GM23248 (cell line): ENCODE data around the gene SEC14L5. TPM values are rescaled to one million over a fixed set of nuclear protein-coding genes. Genes with fewer than 3 reads are reported as not detected.
"Not testable (repeated sequence)": the region's sequence is repeated elsewhere in the genome, so short reads cannot be mapped to it uniquely, and the experiment has no call there.

Source experiments
- DNase-seq: peaks from one replicate; pipeline ENCODE4 v3.0.0-alpha.2; 2015
- H2AFZ ChIP-seq: fragments of 200-600 bp; sonication (generic); 2 replicates; pipeline ENCODE4 v1.6.1; 2016; ENCODE audit warnings: antibody characterized with exemption
- H3F3A ChIP-seq: fragments of 200-600 bp; sonication (generic); 2 replicates; pipeline ENCODE4 v1.6.1; 2016; ENCODE audit warnings: mild to moderate bottlenecking, antibody characterized with exemption, mixed run types; ENCODE audit not compliant: insufficient read depth
- H3K27ac ChIP-seq: fragments of 200-600 bp; sonication (generic); 2 replicates; pipeline ENCODE4 v1.5.1; 2016; ENCODE audit warnings: mild to moderate bottlenecking
- H3K27me3 ChIP-seq: fragments of 200-600 bp; sonication (generic); replicated peaks from 2 replicates; pipeline ENCODE4 v1.6.1; 2016; ENCODE audit warnings: mild to moderate bottlenecking; ENCODE audit not compliant: insufficient read depth
- H3K36me3 ChIP-seq: fragments of 200-600 bp; sonication (generic); 2 replicates; pipeline ENCODE4 v1.6.1; 2016; ENCODE audit warnings: low read depth, mild to moderate bottlenecking
- H3K4me1 ChIP-seq: fragments of 200-600 bp; sonication (generic); 2 replicates; pipeline ENCODE4 v1.6.1; 2016; ENCODE audit warnings: mild to moderate bottlenecking; ENCODE audit not compliant: insufficient read depth
- H3K4me2 ChIP-seq: fragments of 200-600 bp; sonication (generic); one replicate; pipeline ENCODE4 v1.6.1; 2016; ENCODE audit warnings: mild to moderate bottlenecking; ENCODE audit not compliant: unreplicated experiment
- H3K4me3 ChIP-seq: fragments of 200-600 bp; sonication (generic); 2 replicates; pipeline ENCODE4 v1.5.1; 2016; ENCODE audit warnings: mild to moderate bottlenecking
- H3K79me2 ChIP-seq: fragments of 200-600 bp; sonication (generic); 2 replicates; pipeline ENCODE4 v1.6.1; 2016; ENCODE audit warnings: mild to moderate bottlenecking; ENCODE audit not compliant: insufficient read depth
- H3K9ac ChIP-seq: fragments of 200-600 bp; sonication (generic); 2 replicates; pipeline ENCODE4 v1.6.1; 2016; ENCODE audit warnings: mild to moderate bottlenecking
- H3K9me2 ChIP-seq: fragments of 200-600 bp; sonication (generic); 2 replicates; pipeline ENCODE4 v1.6.1; 2016; ENCODE audit warnings: mixed run types, mild to moderate bottlenecking, moderate library complexity; ENCODE audit not compliant: insufficient read depth
- H3K9me3 ChIP-seq: fragments of 200-600 bp; sonication (generic); one replicate; pipeline ENCODE4 v1.6.1; 2017; ENCODE audit warnings: low read depth
- H4K20me1 ChIP-seq: fragments of 200-600 bp; sonication (generic); 2 replicates; pipeline ENCODE4 v1.6.0; 2016; ENCODE audit not compliant: insufficient read depth
- EZH2 ChIP-seq: fragments of 200-600 bp; sonication (generic); IDR thresholded peaks from 2 replicates; pipeline ENCODE4 v1.6.1; 2018; ENCODE audit warnings: antibody characterized with exemption, mild to moderate bottlenecking; ENCODE audit not compliant: insufficient read depth, poor library complexity, severe bottlenecking
- EZH2phosphoT487 ChIP-seq: fragments of 200-600 bp; sonication (generic); IDR thresholded peaks from 2 replicates; pipeline ENCODE4 v1.6.1; 2018; ENCODE audit warnings: antibody characterized with exemption, moderate library complexity, mild to moderate bottlenecking, low read depth; ENCODE audit not compliant: insufficient read depth
- WGBS, 2 experiments: methylation state at CpG; one replicate each; pipeline ENCODE4 v1.1.6; 2015 to 2017; ENCODE audit warnings: low lambda C conversion rate in 2 of 2, low coverage in 1 of 2; ENCODE audit errors: missing lambda C conversion rate in 2 of 2; 5-methylcytosine and 5-hydroxymethylcytosine counted together
- in situ Hi-C: fragments of 300-500 bp; cut with MboI; formaldehyde crosslinking; loops from 2 replicates; pipeline ENCODE4 v1.15.0; 2020
- polyA plus RNA-seq: library from polyadenylated mRNA; unstranded; fragments of >200 nt; fragmentation: Nextera tagmentation; extraction: Ambion mirVana; gene quantifications from 2 replicates; pipeline ENCODE4 v1.2.1, GENCODE V29; 2016
- total RNA-seq: library from RNA; depleted of rRNA; stranded (reverse); fragments of >200 nt; shearing (Covaris generic); gene quantifications from 2 replicates; pipeline ENCODE4 v1.2.3, GENCODE V29; 2014

The SEC14L5 gene
- total and polyA plus RNA-seq, 2 experiments from 2014 or later, result not detected

GRCh38 chr16:4947722-4948503, 10.2 kb upstream of the SEC14L5 start:
- TF ChIP-seq EZH2, result no peak
- no peak for TF ChIP-seq EZH2phosphoT487
- Histone ChIP-seq H3K9me3 (no peaks in the 10 kb centered on the region), H3K9ac (no peak overlapping the region), H3K27me3 (no peaks in the 10 kb centered on the region), H3K9me2 (no peaks in the 10 kb centered on the region), H3K4me3 (no peak overlapping the region), H2AFZ (no peak overlapping the region), H3K79me2 (no peaks in the 10 kb centered on the region), H3K36me3 (no peaks in the 10 kb centered on the region), H3K27ac (no peak overlapping the region), H4K20me1 (no peaks in the 10 kb centered on the region), H3K4me1 (peaks cover 30% of the 10 kb centered on the region), H3K4me2 (no peak overlapping the region), H3F3A (peaks cover 16% of the 10 kb centered on the region)
- in situ Hi-C loops, result no loop called here
- no peak for DNase-seq
- 78 to 80% methylated on average over 16 of the region's 16 CpGs for WGBS, 2 experiments

- no peak for DNase-seq
- Histone ChIP-seq H2AFZ (no peak overlapping the region), H4K20me1 (no peaks in the 10 kb centered on the region), H3K36me3 (no peaks in the 10 kb centered on the region), H3K4me1 (peaks cover 19% of the 10 kb centered on the region), H3K4me2 (no peak overlapping the region), H3K9ac (no peak overlapping the region), H3K9me3 (no peaks in the 10 kb centered on the region), H3K4me3 (no peak overlapping the region), H3K79me2 (no peaks in the 10 kb centered on the region), H3K27ac (no peak overlapping the region), H3K9me2 (no peaks in the 10 kb centered on the region), H3K27me3 (no peaks in the 10 kb centered on the region), H3F3A (peaks cover 10% of the 10 kb centered on the region)
- TF ChIP-seq EZH2phosphoT487, result no peak
- TF ChIP-seq EZH2, result no peak
- in situ Hi-C loops, result no loop called here
- 80 to 81% methylated on average over 13 to 16 of the region's 16 CpGs for WGBS, 2 experiments
These were observed 9.0 kb upstream of the SEC14L5 start for GRCh38 chr16:4948903-4949766.

GRCh38 chr16:4949986-4950385, 8.1 kb upstream of the SEC14L5 start:
- Histone ChIP-seq H3F3A (peaks cover 6% of the 10 kb centered on the region; the same call in 1 of the 2 replicates), H3K9me2 (no peaks in the 10 kb centered on the region), H2AFZ (no peak overlapping the region), H3K4me2 (no peak overlapping the region), H3K9me3 (no peaks in the 10 kb centered on the region), H3K4me1 (peaks cover 13% of the 10 kb centered on the region), H3K27me3 (no peaks in the 10 kb centered on the region), H3K27ac (no peak overlapping the region), H4K20me1 (no peaks in the 10 kb centered on the region), H3K79me2 (no peaks in the 10 kb centered on the region), H3K36me3 (no peaks in the 10 kb centered on the region), H3K9ac (no peak overlapping the region), H3K4me3 (no peak overlapping the region)
- TF ChIP-seq EZH2, result no peak
- no peak for TF ChIP-seq EZH2phosphoT487
- in situ Hi-C loops, result no loop called here
- no peak for DNase-seq
- 72 to 73% methylated on average over 10 of the region's 10 CpGs for WGBS, 2 experiments

- H3F3A ChIP-seq, H3K79me2 ChIP-seq, H2AFZ ChIP-seq, in situ Hi-C loops, H3K4me1 ChIP-seq, H4K20me1 ChIP-seq, H3K9me3 ChIP-seq, DNase-seq, H3K4me3 ChIP-seq, H3K36me3 ChIP-seq, H3K27me3 ChIP-seq, H3K4me2 ChIP-seq, H3K9me2 ChIP-seq, H3K27ac ChIP-seq, H3K9ac ChIP-seq: not testable (repeated sequence)
- 66 to 71% methylated on average over 3 of the region's 3 CpGs for WGBS, 2 experiments
These were observed 6.5 kb upstream of the SEC14L5 start for GRCh38 chr16:4951583-4951982.
